Activated naive CD8-positive, alpha-beta T cell treated with anti-CD3 and anti-CD28 coated beads, Interleukin-2, amount 50 U/mL, for 16 hours (primary cell): ENCODE measurements around the gene C17orf75.
"Not testable (repeated sequence)": the region's sequence is repeated elsewhere in the genome, so short reads cannot be mapped to it uniquely, and the experiment has no call there.

ENCODE experiments used
- DNase-seq: peaks from one replicate; pipeline ENCODE4 v3.0.0-alpha.2; 2020; ENCODE audit warnings: low read depth, low spot score

Gene C17orf75, protein sequence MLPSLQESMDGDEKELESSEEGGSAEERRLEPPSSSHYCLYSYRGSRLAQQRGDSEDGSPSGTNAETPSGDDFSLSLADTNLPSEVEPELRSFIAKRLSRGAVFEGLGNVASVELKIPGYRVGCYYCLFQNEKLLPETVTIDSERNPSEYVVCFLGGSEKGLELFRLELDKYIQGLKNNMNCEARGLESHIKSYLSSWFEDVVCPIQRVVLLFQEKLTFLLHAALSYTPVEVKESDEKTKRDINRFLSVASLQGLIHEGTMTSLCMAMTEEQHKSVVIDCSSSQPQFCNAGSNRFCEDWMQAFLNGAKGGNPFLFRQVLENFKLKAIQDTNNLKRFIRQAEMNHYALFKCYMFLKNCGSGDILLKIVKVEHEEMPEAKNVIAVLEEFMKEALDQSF

DNA sequence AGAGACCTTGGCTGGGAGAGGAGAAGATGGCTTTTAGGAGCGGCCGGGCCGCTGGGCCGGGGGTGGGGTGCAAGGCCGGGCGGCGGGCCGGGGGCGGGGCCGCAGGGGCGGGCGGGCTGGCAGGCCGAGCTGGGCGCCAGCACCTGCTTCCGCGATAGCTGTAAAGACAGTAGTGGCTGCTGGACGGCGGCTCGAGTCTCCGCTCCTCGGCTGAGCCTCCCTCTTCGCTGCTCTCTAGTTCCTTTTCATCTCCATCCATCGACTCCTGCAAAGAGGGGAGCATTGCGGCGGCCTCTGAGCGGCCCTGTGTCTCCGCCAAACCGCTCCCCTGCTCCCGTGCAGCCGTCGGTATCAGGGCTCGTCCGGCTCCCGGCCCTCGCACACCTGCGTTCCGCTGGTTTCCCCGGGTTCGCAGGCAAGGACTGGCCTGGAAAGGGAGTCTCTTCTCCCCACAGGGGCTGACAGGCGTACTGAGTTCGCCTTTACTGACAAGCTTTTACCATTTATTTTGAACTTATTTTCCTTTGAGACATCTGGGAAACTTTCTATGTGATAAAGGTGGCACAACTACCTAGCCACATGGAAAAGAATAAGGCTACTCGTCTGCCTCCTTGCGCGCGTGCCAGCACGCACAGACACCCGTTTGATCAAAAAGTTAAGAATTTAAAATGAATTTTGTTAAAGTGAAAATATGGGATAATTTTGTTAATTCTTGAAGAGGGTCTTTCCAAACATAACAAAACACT, at the start of gene C17orf75:
TSS of gene C17orf75 (minus strand) at position 317 of the 746 bp plus-strand sequence. CDS start at position 283, 34 bp downstream.
- peak; percentile 58 for DNase-seq

DNA sequence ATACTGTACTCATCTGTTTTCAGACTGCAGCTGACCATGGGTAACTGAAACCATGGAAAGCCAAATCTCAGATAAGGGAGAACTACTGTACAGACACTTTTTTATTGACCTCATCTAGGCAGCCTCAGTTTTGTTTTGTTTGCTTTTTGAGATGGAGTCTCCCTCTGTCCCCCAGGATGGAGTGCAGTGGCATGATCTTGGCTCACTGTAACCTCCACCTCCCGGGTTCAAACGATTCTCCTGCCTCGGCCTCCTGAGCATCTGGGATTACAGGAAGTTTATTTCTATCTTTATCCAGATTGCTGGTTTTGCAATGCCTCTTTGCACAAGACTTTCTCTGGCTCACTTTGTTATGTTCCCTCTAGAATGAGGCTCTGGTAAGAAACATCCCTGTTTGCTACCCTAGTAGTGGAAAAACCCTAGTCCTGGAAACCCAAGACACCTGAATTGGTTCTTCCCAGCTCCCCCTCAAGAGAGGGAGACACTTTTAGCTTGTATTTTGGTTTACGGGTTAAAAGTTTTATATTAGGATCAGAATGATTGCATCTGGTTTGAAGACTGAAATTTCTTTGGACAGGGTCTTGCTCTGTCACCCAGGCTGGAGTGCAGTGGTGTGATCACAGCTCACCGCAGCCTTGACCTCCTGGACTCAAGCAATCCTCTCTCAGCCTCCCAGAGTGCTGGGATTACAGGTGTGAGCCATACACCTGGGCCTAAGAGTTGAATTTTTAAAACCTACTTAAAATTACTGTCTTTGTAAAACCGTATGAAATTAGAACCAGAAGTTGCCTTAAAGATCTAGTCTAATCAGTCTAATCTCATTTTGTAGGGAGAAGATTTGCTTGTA, 46.9 kb upstream of the C17orf75 start:
- DNase-seq: no peak

DNA sequence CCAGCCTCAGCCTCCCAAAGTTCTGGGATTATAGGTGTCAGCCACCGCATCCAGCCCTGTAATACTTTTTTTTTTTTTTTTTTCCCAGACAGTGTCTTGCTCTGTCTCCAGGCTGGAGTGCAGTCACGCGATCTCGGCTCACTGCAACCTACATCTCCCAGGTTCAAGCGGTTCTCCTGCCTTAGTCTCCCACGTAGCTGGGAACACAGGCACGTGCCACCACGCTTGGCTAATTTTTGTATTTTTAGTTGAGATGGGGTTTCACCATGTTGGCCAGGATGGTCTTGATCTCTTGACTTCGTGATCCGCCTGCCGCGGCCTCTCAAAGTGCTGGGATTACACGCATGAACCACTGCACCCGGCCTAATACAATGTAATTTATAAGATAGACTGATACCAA, 46.2 kb upstream of the C17orf75 start:
- DNase-seq: not testable (repeated sequence)

DNA sequence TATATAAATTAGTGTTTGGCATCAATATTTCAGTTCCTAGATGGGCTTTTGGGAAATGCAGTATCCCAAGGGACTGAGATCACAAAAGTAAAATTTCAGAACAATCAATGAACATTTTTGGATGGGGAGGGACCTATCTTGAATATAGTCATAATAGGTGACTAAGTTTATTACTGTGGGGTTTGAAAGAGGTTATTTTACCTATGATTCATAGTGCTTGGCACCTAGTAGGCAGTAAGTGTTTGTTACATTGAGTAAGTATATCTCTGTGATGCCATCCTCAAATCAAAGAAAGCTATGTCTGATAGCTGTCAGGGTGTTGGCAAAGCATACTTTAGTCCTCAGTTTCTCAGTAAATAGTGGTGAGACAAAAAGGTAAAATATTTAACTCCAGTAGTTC, 44.9 kb upstream of the C17orf75 start:
- no peak for DNase-seq

DNA sequence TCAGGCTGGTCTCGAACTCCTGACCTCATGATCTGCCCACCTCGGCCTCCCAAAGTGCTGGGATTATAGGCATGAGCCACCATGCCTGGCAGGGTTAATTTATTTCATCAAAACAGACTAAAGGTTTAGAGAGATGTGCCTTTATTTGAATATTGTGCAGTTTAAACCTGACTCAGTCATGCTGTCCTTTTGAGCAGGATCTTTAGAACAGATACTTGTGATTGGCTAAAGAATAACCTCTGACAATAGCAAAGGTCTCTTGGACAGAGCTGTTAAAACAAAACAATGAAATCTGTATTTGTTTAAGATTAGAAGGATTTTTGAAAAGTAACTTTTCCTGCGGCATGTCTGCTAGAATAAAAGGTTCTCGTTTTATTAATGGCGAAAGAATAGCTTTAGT, 44.0 kb upstream of the C17orf75 start:
- no peak for DNase-seq

DNA sequence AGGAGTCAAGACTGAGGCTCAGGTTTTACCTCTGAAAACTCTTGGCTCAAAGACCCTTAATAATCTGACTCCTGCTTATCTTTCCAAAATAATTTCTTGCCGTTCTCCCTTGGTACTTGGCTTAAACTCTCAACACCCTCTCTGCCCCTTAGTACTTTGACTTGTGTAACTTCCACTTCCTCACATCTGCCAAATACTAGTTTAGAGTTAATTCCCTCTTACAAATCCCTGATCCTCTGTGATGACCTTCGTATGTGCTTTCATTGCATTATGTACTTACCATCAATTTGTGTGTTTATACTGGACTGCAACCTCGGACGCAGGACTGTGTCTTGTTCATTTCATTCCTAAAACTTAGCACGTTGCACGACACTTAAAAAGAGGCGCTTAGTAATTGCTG, 43.1 kb upstream of the C17orf75 start:
- no peak for DNase-seq

DNA sequence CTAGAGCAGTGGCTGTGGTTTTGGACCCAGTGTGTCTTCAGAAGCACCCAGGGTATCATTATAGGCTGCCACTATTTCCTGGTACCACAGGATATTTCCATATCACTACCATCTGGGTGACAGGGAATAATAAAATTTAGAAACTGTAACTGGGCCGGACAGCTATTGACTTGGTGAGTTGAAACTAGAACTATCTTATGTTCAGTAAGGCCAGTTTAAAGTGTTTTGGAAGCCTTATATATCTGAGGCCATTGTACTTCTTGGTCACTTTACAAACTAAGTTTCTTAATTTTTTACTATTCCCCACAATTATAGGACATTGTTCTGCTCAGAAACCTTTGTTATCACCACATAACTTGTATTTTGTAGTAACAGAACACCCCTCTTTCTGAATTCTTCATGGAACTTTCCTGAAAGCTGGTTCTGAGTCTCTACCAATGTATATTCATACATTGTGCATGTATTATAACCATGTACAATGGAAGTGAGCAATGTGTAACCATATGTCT, 42.0 kb upstream of the C17orf75 start:
- no peak for DNase-seq

DNA sequence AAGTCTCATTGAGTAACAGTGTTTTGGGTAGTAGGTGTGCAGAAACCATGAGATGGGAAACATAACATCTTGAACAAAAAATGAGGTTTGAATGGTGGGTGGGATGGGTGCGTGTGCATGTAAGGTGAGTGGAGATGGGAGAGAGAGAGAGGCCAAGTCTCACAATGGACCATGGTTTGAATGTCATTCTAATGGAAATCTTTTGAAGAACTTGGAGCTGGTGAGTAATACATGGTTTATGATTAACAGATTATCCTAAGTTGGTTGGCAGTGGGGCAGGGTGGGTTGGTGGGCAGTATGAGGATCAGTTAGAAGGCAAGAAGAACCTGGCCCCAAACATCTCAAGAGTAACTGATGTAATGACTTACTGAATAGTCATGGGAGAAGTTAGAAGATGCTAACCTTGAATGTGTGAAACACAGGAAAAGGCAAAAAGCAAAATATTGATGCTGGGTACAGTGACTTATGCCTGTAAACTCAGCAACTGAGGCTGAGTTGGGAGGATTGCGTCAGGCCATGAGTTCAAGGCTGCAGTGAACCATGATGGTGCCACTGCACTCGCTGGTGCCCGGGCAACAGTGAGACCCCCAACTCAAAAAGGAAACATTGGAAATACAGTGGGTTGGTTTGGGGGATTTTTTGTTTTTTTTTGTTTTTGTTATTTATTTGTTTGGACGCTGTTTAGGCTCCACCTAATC, 40.7 kb upstream of the C17orf75 start:
- DNase-seq: no peak

DNA sequence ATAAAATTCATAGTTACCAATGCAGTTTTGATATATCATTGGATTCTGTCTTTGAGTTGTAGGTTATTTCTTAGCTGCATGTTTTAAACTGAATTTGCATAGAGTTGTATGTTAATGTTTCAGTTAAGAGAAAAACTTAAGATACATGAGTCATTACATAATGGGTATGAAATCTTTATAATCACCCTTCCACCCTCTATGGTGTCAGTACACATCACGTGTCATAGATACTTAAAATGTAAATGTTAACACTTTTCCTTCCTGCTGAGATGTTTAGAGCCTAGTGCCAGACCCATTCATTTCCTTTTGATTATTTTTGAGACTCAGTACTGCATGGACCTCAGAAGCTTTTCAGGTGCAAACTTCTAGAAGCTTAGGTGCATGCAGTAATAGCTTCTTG, 28.5 kb upstream of the C17orf75 start:
- no peak for DNase-seq

DNA sequence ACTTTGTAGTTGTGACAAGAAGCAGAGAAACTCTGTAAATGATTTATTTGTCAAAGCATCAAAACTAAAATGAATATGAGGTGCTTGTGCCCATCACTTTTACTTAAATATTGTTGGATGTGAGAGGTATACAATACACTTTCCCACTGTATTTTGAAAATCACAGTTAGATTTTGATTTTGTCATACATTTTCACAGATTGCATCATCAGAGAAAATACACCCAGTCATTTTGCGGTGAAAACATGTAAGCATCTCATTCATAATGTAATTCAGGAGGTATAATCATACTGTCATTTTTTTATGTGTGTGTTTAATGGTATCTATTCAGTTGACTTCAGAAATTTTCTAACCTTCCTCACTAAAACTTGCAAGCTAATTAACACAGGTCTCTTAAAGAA, 19.3 kb upstream of the C17orf75 start:
- no peak for DNase-seq

DNA sequence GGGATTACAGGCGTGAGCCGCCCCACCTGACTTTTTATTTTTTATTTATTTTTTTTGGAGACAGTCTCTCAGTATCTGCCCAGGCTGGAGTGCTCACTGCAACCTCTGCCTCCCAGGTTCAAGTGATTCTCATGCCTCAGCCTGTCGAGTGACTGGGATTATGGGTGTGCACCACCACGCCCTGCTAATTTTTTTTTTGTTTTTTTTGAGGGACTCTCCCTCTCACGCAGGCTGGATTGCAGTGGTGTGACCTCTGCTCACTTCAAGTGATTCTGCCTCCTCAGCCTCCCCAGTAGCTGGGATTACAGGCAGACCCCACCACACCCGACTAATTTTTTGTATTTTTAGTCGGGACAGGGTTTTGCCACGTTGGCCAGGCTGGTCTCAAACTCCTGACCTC, 15.6 kb upstream of the C17orf75 start:
- DNase-seq: no peak

DNA sequence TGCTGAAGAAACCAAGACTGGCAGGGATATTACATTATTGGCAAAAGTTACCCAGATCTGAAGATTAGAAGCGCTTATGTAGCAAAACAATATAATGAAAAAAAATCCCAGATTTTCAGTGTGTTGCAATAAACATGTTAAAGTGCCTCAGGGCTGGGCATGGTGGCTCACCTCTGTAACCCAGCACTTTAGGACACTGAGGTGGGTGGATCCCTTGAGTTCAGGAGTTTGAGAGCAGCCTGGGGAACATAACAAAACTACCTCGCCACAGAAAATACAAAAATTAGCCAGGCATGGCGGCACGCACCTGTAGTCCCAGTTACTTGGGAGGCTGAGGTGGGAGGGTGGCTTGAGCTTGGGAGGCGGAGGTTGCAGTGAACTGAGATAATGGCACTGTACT, 14.8 kb upstream of the C17orf75 start:
- DNase-seq: no peak

DNA sequence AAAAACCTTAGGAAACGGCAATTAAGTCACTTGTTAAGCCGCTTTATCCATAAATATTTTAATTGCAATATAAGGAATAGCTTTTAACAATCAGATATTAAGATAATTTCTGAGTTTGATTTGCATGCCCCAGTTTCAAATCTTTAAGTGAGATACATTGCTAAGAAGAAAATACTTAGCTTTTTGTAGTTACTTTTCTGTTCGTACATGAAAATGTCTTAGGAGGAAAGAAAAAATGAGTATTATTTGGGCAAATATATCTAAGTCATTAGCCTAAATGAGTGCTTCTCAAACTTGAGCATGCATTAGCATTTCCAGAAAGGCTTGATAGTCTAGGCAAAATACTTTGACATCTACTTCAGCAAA, 14.4 kb upstream of the C17orf75 start:
- DNase-seq: no peak

DNA sequence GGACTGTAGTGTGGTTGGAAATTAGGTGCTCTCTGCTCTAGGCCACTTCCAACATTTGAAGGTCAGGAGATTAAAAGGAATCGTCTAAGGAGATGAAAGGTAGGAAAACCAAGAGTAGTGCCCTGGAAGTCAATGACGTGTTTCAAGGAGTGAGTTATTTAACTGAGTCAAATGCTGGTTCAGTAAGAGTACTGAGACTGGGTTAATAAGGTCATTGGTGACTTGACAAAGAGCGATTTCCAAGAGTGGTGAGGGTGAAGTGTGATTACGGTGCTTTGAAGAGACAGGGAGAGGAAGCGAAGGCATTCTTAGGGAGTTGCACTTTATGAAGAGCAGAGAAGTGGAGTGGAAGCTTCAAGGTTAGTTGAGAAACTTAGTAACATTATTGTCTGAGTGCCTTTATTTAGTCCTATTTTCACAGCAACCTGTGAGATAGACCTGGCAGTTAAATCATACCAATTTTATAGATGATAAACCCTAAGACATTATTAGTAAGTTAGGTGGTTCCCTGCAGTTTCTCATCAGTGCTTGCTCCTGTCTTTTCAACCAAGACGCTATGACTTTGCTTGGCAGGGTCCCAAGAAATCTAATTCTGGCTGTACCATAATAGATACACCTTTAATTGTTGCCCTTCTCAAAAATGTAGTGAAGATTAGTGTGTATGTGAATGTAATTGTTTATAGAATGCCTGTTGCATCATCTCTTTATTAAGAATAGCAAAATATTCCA, 13.8 kb upstream of the C17orf75 start:
- no peak for DNase-seq

DNA sequence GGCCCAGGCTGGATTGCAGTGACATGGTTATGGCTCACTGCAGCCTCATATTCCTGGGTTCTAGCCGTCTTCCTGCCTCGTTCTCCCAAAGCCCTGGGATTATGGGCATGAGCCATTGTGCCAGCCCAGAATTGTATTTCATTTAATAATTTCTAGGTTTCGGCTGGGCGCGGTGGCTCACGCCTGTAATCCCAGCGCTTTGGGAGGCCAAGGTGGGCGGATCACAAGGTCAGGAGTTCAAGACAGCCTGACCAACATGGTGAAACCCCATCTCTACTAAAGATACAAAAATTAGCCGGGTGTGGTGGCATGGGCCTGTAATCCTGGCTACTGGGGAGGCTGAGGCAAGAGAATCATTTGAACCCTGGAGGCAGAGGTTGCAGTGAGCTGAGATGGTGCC, 10.8 kb upstream of the C17orf75 start:
- not testable (repeated sequence) for DNase-seq

DNA sequence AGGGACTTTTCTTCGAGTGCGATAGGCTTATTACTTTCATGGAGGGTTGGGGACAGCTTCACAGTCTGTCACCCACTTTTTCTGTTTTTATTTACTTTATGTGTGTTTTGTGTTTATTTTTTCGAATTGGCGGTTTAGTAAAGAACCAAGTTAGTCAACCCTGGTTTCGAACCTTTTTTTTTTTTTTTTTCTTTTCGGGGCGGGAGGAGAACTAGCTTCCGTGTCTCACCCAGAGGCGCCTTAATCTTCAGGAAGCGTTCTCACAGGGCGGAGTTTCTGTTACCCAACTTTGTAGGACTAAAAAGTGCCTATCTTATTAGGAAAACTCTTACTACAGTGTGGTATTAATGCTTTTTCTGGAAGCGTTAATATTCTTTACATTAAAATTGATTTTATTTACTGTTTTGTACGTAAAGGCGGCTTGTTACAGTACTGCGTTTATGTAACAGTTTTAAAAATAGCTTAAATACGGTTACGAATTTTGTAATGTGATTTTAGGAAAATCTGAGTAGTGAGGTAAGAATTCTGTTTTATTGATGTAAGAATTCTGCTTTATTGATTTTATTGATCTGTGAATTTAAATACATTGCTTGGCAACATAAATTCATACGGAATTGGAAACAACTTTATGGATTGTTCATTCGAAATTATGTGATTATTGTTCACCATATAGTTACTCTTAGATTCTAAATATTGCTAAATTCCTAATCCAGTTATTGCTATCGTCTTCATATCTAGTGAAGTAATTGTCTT, 8.9 kb upstream of the C17orf75 start:
- no peak for DNase-seq

DNA sequence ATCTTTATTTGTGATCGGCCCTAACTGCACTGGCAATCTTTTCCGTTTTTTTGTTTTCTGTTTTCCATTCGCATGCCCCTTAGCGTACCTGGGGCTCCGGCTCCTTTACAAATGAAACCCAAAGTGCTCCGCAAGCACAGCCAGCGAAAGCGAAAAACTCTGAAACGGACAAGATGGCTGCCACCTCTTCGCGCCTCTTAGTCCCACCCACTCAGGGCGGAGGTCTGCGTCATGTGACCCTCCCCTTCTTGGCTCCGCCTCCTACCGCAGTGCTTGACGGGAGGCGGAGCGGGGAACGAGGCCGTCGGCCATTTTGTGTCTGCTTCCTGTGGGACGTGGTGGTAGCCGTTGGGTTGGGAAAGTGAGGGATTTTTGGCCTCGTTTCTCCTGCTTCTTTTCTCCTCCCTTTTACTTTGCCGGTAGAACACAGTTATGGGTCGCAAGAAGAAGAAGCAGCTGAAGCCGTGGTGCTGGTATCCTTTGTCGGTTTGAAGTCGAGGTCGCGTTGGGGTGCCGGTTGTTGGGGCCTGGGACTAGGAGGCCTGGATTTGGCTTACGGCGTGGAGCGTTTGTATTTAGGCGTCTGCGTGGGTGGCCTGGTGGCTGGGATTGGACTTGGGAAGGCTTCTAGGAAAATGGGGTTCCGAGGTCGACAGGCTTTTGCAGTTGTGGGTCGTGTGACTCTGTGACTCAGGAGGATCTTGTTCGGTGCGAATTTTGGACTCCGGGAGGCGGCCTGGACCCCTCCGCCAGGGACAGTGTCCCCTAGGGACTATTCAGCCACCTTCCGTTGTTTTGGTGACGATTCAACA, 8.1 kb upstream of the C17orf75 start, which contains the start of gene ZNF207:
TSS of gene ZNF207 (plus strand) at position 304 of the 812 bp plus-strand sequence. CDS start at position 433, 129 bp downstream.
- DNase-seq: peak; percentile 92

DNA sequence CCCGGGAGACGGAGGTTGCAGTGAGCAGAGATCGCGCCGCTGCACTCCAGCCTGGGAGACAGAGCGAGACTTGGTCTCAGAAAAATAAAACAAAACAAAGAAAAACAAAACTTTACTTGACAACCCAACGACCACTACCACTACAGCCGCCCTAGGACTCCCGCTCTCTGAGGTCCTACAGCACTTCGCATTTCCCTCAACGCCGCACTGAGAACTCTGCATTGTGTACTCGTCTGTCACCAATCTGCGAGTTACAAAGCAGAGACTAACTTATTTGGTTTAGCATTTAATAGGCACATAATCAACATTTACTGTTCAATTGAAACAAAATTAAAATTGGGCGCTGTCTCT, 7.5 kb upstream of the C17orf75 start:
- DNase-seq: no peak

DNA sequence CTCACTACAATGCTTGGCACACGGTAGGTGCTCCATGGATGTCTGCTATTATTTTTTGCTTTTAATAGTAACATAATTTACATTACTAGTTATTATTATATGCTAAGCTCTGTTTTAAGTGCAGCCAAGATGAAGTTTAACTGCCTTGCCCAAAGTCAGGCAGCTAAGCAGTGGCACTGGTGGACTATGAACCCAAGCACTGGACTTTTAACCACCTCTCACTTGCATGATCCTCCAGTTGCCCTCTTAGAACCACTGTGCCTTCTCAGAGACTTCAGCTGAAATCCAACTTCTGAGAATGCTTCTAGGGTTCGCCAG, 6.5 kb upstream of the C17orf75 start:
- DNase-seq: no peak
